Fibroblast of gingiva (primary cell): Measurements from ENCODE around the gene PLA2G1B.

Experiments used
- DNase-seq: peaks from one replicate; pipeline ENCODE4 v3.0.0-alpha.2; 2011; ENCODE audit warnings: low read depth

Gene PLA2G1B

DNA sequence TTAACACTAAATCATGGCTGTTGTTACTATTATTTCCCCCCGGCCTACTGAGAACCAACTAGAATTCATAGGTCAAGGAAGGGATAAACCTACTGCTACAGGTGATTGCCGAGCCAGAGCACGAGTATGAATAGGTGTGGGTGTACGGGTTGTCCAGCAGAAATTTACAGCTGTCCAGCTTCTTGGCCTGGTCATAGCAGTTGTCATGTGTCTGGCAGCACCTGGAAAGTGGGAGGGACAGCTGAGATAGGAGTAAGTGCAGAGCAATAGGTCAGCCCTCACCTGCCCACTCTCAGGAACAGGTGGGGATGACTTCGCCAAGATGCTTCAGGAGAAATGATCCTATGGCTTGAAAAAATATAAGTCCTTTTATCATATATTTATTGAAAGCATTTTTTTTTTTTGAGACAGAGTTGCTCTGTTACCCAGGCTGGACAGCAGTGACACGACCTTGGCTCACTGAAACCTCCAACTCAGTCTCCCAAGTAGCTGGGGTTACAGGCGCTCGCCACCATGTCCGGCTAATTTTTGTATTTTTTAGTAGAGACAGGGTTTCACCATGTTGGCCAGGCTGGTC, 2.6 kb downstream of the PLA2G1B start:
- DNase-seq, result no peak

DNA sequence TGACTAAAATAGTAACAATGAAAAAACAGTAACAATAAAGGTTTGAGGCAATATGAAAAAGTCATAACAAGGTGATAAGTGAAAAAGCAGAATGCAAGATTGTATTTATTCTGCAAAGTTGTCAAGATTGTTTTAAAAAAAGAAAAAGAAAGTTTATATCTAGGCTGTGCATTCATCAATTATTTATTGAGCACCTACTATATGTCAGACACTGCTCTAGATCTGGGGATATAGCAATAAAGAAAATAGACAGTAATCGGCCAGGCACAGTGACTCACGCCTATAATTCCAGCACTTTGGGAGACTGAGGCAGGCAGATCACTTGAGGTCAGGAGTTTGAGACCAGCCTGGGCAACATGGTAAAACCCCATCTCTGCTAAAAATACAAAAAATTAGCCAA, 3.8 kb downstream of the PLA2G1B start:
- no peak for DNase-seq

- DNase-seq, result no peak
Observed at GRCh38 chr12:120321382-120322202, 6.0 kb downstream of the PLA2G1B start.

DNA sequence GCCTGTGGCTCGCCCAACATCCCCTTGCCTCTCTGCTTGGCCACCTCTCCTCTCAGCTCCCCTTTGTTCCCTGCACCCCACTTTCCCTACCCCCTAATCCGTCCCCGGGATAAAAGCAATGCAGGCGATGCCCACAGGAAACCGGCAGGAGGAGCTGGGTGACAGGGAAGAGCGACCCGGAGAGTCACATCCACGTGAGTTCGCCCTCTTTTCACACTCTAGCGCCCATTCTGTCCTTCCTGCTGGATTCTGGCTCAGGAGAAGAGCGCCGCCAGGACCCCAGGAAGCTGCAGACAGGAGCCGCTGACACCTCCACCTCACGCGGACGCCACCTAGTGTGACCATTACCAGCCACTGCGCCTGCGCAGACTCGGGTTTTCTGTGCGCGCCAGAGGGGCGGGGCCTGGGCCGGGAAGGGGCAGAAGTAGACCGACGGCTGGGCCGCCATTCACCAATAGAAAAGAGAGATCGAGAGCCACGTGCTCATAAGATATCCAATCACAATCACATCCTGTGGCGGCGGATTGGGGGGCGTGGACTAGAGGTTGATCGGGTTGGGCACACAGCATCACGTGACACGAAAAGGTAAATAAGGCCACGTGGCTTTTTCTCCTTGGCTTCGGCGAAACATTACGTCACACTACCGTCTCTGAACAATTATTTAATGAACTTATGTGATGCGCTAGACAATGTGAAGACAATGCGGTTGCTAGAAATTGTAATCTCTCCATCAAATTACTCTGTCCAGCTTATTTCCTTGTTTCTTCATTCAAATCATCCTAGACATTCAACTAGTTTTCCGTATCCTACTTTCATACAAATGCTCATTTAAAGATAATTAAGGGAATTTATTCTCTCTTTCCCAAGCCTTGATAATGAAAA, 10.1 kb downstream of the PLA2G1B start:
- peak; percentile 98 for DNase-seq

GRCh38 chr12:120316798-120317223, 10.8 kb downstream of the PLA2G1B start:
- no peak for DNase-seq

DNA sequence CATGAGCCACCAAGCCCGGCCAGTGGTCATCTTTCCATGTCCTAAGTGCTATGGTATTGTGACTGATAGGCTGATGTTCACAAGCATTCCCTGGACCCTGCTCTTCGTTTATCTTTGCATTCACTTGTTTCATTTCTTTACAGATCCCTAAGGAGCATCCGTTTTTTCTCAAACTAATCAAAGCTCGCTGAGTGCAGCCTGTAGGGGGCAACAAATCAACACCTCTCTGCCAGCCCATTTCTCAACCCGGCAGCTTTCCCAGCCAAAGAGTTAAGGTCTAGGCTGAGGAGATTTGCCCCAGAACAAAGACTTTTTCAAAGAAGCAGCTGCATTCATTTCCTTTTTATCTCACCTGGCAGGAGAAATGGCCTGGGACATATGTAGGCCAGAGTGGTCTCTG, 13.4 kb downstream of the PLA2G1B start:
- DNase-seq, result no peak

GRCh38 chr12:120301962-120302815, 25.4 kb downstream of the PLA2G1B start, which contains the start of gene SIRT4:
TSS of gene SIRT4 (plus strand) at chr12:120302321. CDS start at chr12:120303562, 1,241 bp downstream.
- peak; percentile 87 for DNase-seq

GRCh38 chr12:120292661-120293531, 34.7 kb downstream of the PLA2G1B start, which contains the start of gene RNU4-1:
TSS of gene RNU4-1 (minus strand) at chr12:120293237.
- peak; percentile 93 for DNase-seq

DNA sequence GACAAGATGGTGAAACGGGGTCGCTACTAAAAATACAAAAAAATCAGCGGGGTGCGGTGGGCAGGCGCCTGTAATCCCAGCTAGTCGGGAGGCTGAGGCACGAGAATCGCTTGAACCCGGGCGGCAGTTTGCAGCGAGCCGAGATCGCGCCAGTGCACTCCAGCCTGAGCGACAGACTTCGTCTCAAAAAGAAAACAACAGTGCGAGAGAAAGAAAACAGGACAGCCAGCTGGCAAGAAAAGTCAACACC, 35.2 kb downstream of the PLA2G1B start:
- DNase-seq, result no peak

DNA sequence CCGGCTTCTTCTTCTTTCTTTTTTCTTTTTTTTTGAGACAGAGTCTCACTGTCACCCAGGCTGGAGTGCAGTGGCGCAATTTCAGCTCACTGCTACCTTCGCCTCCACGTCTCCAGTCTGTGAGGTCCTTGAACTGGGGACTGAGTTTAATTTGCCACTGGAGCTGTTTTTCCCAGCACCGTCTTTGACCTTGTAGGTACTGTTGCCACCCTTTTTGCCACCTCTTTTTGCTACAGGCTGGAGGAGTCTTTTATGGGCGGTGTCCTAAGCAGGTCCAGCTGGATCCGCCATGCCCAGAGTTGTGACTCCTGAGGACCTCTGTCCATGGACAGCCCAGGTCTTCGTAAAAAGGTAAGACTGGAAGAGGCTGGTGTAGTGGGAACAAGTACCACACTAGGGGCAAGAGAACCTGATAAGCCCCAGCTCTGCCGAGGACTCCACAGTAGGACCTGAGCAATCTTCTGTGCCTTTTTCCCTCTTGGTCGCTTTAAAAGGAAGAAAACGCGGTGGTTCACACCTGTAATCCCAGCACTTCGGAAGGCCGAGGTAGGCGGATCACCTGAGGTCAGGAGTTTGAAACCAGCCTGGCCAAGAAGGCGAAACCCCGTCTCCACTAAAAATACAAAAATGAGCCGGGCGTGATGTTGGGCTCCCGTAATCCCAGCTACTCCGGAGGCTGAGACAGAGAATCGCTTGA, 36.8 kb downstream of the PLA2G1B start:
- DNase-seq, result peak; percentile 7

DNA sequence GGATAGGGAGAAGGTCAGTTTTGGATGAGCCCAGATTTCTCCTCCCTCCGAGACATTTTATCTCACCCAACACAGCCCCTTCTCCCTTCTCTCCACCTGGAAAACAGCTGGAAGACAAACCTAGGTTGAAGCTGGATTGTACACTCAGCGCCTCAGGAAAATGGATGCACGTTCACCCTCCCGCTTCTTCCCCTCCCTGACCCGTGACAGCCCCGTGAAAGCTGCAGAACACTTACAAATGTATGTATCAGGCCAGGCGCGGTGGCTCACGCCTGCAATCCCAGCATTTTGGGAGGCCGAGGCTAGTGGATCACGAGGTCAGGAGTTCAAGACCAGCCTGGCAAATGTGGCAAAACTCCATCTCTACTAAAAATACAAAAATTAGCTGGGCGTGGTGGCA, 40.1 kb downstream of the PLA2G1B start:
- no peak for DNase-seq

- no peak for DNase-seq
Observed at GRCh38 chr12:120286768-120287490, 40.6 kb downstream of the PLA2G1B start.

- DNase-seq, result no peak
Observed at GRCh38 chr12:120284381-120284780, 43.2 kb downstream of the PLA2G1B start.

GRCh38 chr12:120283318-120283717, 44.3 kb downstream of the PLA2G1B start:
- no peak for DNase-seq

GRCh38 chr12:120278137-120279069, 49.2 kb downstream of the PLA2G1B start:
- no peak for DNase-seq

GRCh38 chr12:120276734-120277133, 50.8 kb downstream of the PLA2G1B start:
- peak; percentile 31 for DNase-seq
